ENCODE measurements around the gene IMMP2L. TPM values are rescaled to one million over a fixed set of nuclear protein-coding genes. Genes with fewer than 3 reads are reported as not detected.

Gene IMMP2L
- total and polyA plus RNA-seq, 4 donors, result 24.3 to 32.9 (median 26.8) TPM

DNA sequence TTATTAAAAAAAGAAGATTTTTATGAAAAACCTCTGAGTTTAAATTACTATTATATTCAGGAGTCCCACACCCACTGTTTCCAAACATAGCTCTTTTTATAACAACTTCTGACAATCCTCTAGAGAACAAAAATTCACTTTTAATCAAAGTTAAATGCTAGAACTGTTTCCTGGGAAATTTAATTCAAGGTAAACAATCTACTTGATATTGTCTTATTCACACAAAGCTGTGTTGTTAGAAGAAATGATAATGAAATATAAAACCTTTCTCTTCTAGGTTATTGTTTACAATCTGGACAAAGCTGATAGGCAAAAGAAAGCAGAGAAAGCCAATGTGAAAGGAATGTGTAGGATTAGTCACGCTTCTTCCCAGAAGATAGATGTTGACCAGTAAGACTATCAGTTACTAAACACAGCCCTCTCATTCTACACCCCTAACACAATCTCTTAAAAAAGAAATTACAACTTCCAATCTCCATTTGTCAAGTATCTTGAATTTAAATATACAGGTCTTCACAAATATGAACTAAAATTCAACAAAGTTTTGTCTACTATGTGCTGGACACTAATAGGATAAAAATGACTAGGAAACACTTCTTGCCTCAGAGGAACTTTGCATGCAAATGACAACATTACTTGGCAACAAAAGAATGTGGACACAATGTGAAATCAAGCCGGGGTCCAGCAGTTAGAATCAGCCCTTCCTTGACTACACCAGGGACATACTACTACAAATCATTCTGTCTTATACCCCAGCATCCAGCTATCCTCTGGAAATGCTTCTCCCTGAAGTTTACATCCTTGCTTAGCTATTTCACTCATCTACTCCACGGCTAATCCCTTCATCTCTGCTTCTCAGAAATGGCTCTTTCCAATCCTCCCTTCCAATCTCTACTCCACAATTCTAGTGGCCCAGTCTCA is 123.7 kb downstream of the IMMP2L start:
- no peaks in the 10 kb centered on the region for H3K9me3 ChIP-seq (ENCODE audit: control insufficient read depth, low read length)
- H3K27ac ChIP-seq (ENCODE audit: low read depth in 1 of 2, low read length in 2 of 2), result no peak overlapping the region
- no peaks in the 10 kb centered on the region for H3K4me1 ChIP-seq (ENCODE audit: control insufficient read depth in 1 of 2, insufficient read depth in 2 of 2, low read length in 2 of 2)
- intact Hi-C loops (cut with DNase I), result no loop called here
- ATAC-seq (ENCODE audit: low FRiP score) (no peak), DNase-seq (no peak)
- no peaks in the 10 kb centered on the region for H3K36me3 ChIP-seq (ENCODE audit: control insufficient read depth in 1 of 2, insufficient read depth in 2 of 2, low read length in 1 of 2)
- WGBS, 2 donors, result 46 to 47% methylated on average over 3 of the region's 3 CpGs
- H3K4me3 ChIP-seq (ENCODE audit: low read length in 2 of 2), result no peak overlapping the region
- H3K27me3 ChIP-seq (ENCODE audit: control insufficient read depth in 1 of 2, insufficient read depth in 2 of 2, low read length in 1 of 2), result no peaks in the 10 kb centered on the region

DNA sequence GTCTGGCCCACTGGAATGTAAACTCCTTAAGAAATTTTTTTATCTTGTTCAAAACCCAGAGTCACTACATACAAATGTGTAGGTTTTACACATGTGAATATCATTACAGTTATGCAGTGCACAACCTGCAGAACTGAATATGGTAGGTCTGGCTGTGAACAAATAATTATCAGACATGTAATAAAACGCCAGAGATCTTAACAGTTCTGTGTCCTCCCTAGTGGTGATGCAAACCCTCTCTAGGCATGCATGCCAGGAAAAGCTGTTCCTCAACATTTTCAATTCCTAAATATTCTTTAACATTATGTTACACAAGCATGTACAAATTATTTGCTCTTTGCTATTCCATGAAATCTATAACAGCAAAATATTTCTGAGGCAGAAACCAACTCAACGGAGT is 124.6 kb downstream of the IMMP2L start:
- Histone ChIP-seq H3K4me3 (ENCODE audit: low read length in 2 of 2) (no peak overlapping the region), H3K27ac (ENCODE audit: low read depth in 1 of 2, low read length in 2 of 2) (no peak overlapping the region), H3K4me1 (ENCODE audit: control insufficient read depth in 1 of 2, insufficient read depth in 2 of 2, low read length in 2 of 2) (no peaks in the 10 kb centered on the region), H3K36me3 (ENCODE audit: control insufficient read depth in 1 of 2, insufficient read depth in 2 of 2, low read length in 1 of 2) (no peaks in the 10 kb centered on the region), H3K9me3 (ENCODE audit: control insufficient read depth, low read length) (no peaks in the 10 kb centered on the region), H3K27me3 (ENCODE audit: control insufficient read depth in 1 of 2, insufficient read depth in 2 of 2, low read length in 1 of 2) (no peaks in the 10 kb centered on the region)
- ATAC-seq (ENCODE audit: low FRiP score) (no peak), DNase-seq (no peak)
- WGBS, 2 donors, result 80 to 81% methylated on average over 2 of the region's 2 CpGs
- intact Hi-C loops (cut with DNase I), result no loop called here

DNA sequence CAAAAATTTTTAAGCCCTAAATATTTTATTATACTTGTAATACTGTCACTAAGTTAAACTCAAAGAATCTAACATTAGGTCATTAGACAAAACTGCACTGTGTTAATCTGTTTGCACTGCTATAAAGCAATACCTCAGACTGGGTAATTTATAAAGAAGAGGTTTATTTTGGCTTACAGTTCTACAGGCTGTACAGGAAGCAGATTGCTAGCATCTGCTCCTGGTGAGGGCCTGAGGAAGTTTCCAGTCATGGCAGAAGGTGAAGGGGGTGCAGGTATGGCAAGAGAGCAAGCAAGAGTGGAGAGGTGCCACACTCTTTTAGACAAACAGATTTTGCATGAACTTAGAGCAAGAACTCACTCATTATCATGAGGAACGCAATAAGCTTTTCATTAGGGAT is 125.7 kb downstream of the IMMP2L start:
- H3K4me3 ChIP-seq (ENCODE audit: low read length in 2 of 2), result no peak overlapping the region
- no peaks in the 10 kb centered on the region for H3K36me3 ChIP-seq (ENCODE audit: control insufficient read depth in 1 of 2, insufficient read depth in 2 of 2, low read length in 1 of 2)
- 85 to 95% methylated on average over 1 of the region's 1 CpG for WGBS, 2 donors
- DNase-seq (no peak), ATAC-seq (ENCODE audit: low FRiP score) (no peak)
- H3K27ac ChIP-seq (ENCODE audit: low read depth in 1 of 2, low read length in 2 of 2), result no peak overlapping the region
- no peaks in the 10 kb centered on the region for H3K9me3 ChIP-seq (ENCODE audit: control insufficient read depth, low read length)
- H3K4me1 ChIP-seq (ENCODE audit: control insufficient read depth in 1 of 2, insufficient read depth in 2 of 2, low read length in 2 of 2), result no peaks in the 10 kb centered on the region
- H3K27me3 ChIP-seq (ENCODE audit: control insufficient read depth in 1 of 2, insufficient read depth in 2 of 2, low read length in 1 of 2), result no peaks in the 10 kb centered on the region
- intact Hi-C loops (cut with DNase I), result no loop called here

DNA sequence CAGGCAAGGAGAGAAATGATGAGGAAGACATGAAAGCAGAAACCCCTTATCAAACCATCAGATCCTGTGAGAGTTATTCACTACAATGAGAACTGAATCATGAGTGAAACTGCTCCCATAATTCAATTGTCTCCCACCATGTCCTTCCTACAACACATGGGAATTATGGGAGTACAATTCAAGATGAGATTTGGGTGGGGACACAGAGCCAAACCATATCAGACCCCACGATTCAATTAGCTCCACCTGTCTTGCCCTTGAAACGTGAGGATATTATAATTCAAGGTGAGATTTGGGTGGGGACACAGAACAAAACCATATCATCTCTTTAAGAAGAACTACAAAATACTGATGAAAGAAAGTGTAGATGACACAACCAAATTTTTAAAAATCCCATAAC is 128.9 kb downstream of the IMMP2L start:
- no peaks in the 10 kb centered on the region for H3K4me1 ChIP-seq (ENCODE audit: control insufficient read depth in 1 of 2, insufficient read depth in 2 of 2, low read length in 2 of 2)
- H3K36me3 ChIP-seq (ENCODE audit: control insufficient read depth in 1 of 2, insufficient read depth in 2 of 2, low read length in 1 of 2), result no peaks in the 10 kb centered on the region
- no peaks in the 10 kb centered on the region for H3K9me3 ChIP-seq (ENCODE audit: control insufficient read depth, low read length)
- no peaks in the 10 kb centered on the region for H3K27me3 ChIP-seq (ENCODE audit: control insufficient read depth in 1 of 2, insufficient read depth in 2 of 2, low read length in 1 of 2)
- DNase-seq (no peak), ATAC-seq (ENCODE audit: low FRiP score) (no peak)
- no peak overlapping the region for H3K4me3 ChIP-seq (ENCODE audit: low read length in 2 of 2)
- 92 to 95% methylated on average over 2 of the region's 2 CpGs for WGBS, 2 donors
- intact Hi-C loops (cut with DNase I), result no loop called here
- H3K27ac ChIP-seq (ENCODE audit: low read depth in 1 of 2, low read length in 2 of 2), result no peak overlapping the region

DNA sequence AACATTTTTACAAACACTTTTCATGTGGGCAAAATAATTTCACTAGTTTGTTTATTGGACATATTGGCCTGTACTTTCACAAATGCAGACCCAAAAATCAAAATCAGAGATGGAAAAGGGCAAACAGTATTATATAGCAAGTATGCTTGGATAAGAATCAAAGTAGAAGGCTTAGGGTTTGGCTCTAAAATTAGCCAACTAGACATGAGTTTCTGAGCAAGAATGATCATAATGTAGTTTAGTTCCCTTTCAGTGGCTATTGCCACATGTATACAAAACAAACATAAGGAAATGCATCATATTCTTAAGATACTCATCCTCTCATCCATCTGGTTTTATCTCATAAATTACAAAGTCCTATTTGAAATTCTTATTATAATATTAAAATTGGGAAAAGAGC is 132.5 kb downstream of the IMMP2L start:
- ATAC-seq (ENCODE audit: low FRiP score) (no peak), DNase-seq (no peak)
- no peaks in the 10 kb centered on the region for H3K36me3 ChIP-seq (ENCODE audit: control insufficient read depth in 1 of 2, insufficient read depth in 2 of 2, low read length in 1 of 2)
- H3K27me3 ChIP-seq (ENCODE audit: control insufficient read depth in 1 of 2, insufficient read depth in 2 of 2, low read length in 1 of 2), result no peaks in the 10 kb centered on the region
- no peaks in the 10 kb centered on the region for H3K9me3 ChIP-seq (ENCODE audit: control insufficient read depth, low read length)
- no peak overlapping the region for H3K27ac ChIP-seq (ENCODE audit: low read depth in 1 of 2, low read length in 2 of 2)
- H3K4me3 ChIP-seq (ENCODE audit: low read length in 2 of 2), result no peak overlapping the region
- intact Hi-C loops (cut with DNase I), result no loop called here
- no peaks in the 10 kb centered on the region for H3K4me1 ChIP-seq (ENCODE audit: control insufficient read depth in 1 of 2, insufficient read depth in 2 of 2, low read length in 2 of 2)

DNA sequence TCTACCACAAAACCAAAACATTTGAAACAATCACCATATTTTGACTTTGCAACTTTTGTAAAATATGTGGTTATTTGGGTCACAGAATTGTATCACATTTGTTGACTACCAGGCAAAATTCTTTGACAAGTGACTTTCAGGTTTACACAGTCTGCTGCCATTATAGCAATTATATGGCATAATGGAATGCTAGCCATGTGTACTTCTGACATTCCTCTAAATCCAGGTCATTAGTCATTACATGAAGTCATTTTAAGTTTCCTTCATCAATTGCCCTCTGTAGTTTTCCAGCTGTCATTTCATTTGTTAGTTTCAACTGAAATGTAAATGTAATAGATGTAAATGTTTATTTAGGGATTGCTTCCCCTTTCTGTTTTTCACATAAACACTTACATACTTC is 137.5 kb downstream of the IMMP2L start:
- ATAC-seq (ENCODE audit: low FRiP score) (no peak), DNase-seq (no peak)
- Histone ChIP-seq H3K36me3 (ENCODE audit: control insufficient read depth in 1 of 2, insufficient read depth in 2 of 2, low read length in 1 of 2) (no peaks in the 10 kb centered on the region), H3K27ac (ENCODE audit: low read depth in 1 of 2, low read length in 2 of 2) (no peak overlapping the region), H3K9me3 (ENCODE audit: control insufficient read depth, low read length) (no peaks in the 10 kb centered on the region), H3K4me3 (ENCODE audit: low read length in 2 of 2) (no peak overlapping the region), H3K27me3 (ENCODE audit: control insufficient read depth in 1 of 2, insufficient read depth in 2 of 2, low read length in 1 of 2) (no peaks in the 10 kb centered on the region), H3K4me1 (ENCODE audit: control insufficient read depth in 1 of 2, insufficient read depth in 2 of 2, low read length in 2 of 2) (no peaks in the 10 kb centered on the region)
- intact Hi-C loops (cut with DNase I), result no loop called here

DNA sequence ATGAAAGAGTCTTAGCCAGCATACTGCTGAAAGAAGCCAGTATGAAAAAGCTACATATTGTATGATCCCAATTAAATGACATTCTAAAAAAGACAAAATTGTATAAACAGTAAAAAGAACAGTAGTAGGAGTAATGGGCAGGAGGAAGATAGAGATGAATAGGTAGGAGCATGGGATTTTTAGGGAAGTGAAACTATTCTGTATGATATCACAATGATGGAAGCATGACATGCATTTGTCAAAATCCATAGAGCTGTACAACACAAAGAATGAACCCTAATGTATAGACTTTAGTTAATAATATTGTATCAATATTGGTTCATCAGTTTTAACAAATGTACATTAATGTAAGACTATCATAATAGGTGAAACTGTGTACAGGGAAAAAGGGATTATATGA is 147.9 kb downstream of the IMMP2L start:
- Histone ChIP-seq H3K9me3 (ENCODE audit: control insufficient read depth, low read length) (no peaks in the 10 kb centered on the region), H3K27me3 (ENCODE audit: control insufficient read depth in 1 of 2, insufficient read depth in 2 of 2, low read length in 1 of 2) (no peaks in the 10 kb centered on the region), H3K27ac (ENCODE audit: low read depth in 1 of 2, low read length in 2 of 2) (no peak overlapping the region), H3K4me3 (ENCODE audit: low read length in 2 of 2) (no peak overlapping the region), H3K36me3 (ENCODE audit: control insufficient read depth in 1 of 2, insufficient read depth in 2 of 2, low read length in 1 of 2) (no peaks in the 10 kb centered on the region), H3K4me1 (ENCODE audit: control insufficient read depth in 1 of 2, insufficient read depth in 2 of 2, low read length in 2 of 2) (peaks cover 2 to 5% of the 10 kb centered on the region in 2 donors)
- intact Hi-C loops (cut with DNase I), result no loop called here
- DNase-seq, result no peak
- no peak for ATAC-seq (ENCODE audit: low FRiP score)

DNA sequence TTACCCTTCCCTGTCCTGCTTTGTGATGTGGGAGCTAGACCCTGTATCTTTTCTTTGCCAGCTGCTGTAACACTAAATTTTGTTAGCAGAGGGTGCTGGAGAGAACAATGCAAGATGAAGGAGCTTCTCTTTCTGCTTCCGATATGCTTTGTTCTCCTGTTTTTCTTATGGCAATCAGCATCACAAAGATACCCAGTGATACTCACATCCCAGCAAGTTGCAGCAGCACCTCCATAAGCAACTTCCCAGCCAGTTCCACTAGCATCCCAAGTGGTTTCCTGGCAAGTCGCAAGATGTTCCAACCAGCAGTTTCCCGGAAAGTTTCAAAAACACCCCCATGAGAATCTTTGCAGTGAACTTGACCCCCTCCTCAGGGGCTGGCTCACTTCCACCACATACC is 148.6 kb downstream of the IMMP2L start:
- DNase-seq (no peak), ATAC-seq (ENCODE audit: low FRiP score) (no peak)
- intact Hi-C loops (cut with DNase I), result no loop called here
- Histone ChIP-seq H3K27me3 (ENCODE audit: control insufficient read depth in 1 of 2, insufficient read depth in 2 of 2, low read length in 1 of 2) (no peaks in the 10 kb centered on the region), H3K27ac (ENCODE audit: low read depth in 1 of 2, low read length in 2 of 2) (no peak overlapping the region), H3K4me3 (ENCODE audit: low read length in 2 of 2) (no peak overlapping the region), H3K36me3 (ENCODE audit: control insufficient read depth in 1 of 2, insufficient read depth in 2 of 2, low read length in 1 of 2) (no peaks in the 10 kb centered on the region), H3K9me3 (ENCODE audit: control insufficient read depth, low read length) (no peaks in the 10 kb centered on the region), H3K4me1 (ENCODE audit: control insufficient read depth in 1 of 2, insufficient read depth in 2 of 2, low read length in 2 of 2) (peaks cover 2 to 5% of the 10 kb centered on the region in 2 donors)
- 52 to 54% methylated on average over 3 of the region's 3 CpGs for WGBS, 2 donors

DNA sequence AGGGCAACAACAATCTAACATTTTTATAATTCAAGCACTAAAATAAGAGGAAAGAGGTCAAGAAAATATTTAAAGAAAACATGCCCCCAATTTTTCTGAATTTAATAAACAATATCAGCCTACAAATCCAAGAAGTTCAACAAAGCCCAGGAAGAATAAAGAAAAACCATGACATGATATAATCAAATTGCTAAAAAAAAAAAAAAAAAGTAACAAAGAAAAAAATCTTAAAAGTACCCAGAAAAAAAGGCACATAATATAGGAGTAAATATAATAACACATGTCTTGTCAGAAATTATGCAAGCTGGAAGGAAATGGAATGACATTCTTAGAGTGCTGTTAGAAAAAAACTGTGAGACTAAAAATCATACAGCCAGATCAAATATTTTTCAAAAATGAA is 151.4 kb downstream of the IMMP2L start:
- Histone ChIP-seq H3K9me3 (ENCODE audit: control insufficient read depth, low read length) (no peaks in the 10 kb centered on the region), H3K4me1 (ENCODE audit: control insufficient read depth in 1 of 2, insufficient read depth in 2 of 2, low read length in 2 of 2) (peaks cover 2 to 5% of the 10 kb centered on the region in 2 donors), H3K27me3 (ENCODE audit: control insufficient read depth in 1 of 2, insufficient read depth in 2 of 2, low read length in 1 of 2) (no peaks in the 10 kb centered on the region), H3K27ac (ENCODE audit: low read depth in 1 of 2, low read length in 2 of 2) (no peak overlapping the region), H3K36me3 (ENCODE audit: control insufficient read depth in 1 of 2, insufficient read depth in 2 of 2, low read length in 1 of 2) (no peaks in the 10 kb centered on the region), H3K4me3 (ENCODE audit: low read length in 2 of 2) (no peak overlapping the region)
- no peak for ATAC-seq (ENCODE audit: low FRiP score)
- intact Hi-C loops (cut with DNase I), result no loop called here
- DNase-seq, result no peak
